GM06990 (cell line): ENCODE results near the gene KCTD19.
"Not testable (repeated sequence)": the region's sequence is repeated elsewhere in the genome, so short reads cannot be mapped to it uniquely, and the experiment has no call there.

ENCODE experiments used
- DNase-seq: peaks from one replicate; pipeline ENCODE4 v3.0.0-alpha.2; 2011; ENCODE audit not compliant: insufficient read length; ENCODE audit errors: extremely low read depth
- H3K27me3 ChIP-seq: replicated peaks from 2 replicates; pipeline ENCODE4 v1.6.0; 2011; ENCODE audit warnings: low read length; ENCODE audit not compliant: control insufficient read depth, insufficient read depth
- H3K36me3 ChIP-seq: 2 replicates; pipeline ENCODE4 v1.5.1; 2011; ENCODE audit warnings: low read length; ENCODE audit not compliant: control insufficient read depth, insufficient read depth
- H3K4me3 ChIP-seq: replicated peaks from 2 replicates; pipeline ENCODE4 v1.5.1; 2011; ENCODE audit warnings: low read depth, mild to moderate bottlenecking, control low read depth, low read length
- TF ChIP-seq, protein P1 (sequence below): IDR thresholded peaks from 2 replicates; pipeline ENCODE4 v1.5.1; 2011; ENCODE audit warnings: low read length, control low read depth, mild to moderate bottlenecking, inconsistent platforms; ENCODE audit not compliant: insufficient read depth, poor library complexity, severe bottlenecking

KCTD19 gene

DNA sequence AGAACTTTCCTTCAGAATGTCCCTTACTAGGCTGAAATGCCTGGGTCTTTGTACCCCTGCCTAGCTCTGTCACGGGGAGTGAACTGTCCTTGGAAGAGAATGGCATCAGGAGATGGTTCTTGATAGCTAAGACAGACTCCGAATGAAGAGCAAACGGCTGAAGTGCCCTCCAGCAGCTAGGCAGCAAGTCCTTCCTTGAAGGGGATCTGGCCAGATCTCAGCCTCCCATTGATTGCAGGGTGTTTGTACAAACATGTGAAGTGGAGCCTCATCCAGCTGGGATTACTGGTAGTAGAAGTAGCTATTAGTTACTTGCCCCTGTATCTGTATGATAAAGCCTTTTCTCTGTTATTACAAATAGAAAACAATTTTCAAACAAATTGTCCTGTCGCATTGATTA, 31.0 kb upstream of the KCTD19 start:
- TF ChIP-seq, protein P1, sequence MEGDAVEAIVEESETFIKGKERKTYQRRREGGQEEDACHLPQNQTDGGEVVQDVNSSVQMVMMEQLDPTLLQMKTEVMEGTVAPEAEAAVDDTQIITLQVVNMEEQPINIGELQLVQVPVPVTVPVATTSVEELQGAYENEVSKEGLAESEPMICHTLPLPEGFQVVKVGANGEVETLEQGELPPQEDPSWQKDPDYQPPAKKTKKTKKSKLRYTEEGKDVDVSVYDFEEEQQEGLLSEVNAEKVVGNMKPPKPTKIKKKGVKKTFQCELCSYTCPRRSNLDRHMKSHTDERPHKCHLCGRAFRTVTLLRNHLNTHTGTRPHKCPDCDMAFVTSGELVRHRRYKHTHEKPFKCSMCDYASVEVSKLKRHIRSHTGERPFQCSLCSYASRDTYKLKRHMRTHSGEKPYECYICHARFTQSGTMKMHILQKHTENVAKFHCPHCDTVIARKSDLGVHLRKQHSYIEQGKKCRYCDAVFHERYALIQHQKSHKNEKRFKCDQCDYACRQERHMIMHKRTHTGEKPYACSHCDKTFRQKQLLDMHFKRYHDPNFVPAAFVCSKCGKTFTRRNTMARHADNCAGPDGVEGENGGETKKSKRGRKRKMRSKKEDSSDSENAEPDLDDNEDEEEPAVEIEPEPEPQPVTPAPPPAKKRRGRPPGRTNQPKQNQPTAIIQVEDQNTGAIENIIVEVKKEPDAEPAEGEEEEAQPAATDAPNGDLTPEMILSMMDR, result no peak
- Histone ChIP-seq H3K4me3 (no peak overlapping the region), H3K27me3 (no peaks in the 10 kb centered on the region), H3K36me3 (no peaks in the 10 kb centered on the region)
- DNase-seq, result no peak

DNA sequence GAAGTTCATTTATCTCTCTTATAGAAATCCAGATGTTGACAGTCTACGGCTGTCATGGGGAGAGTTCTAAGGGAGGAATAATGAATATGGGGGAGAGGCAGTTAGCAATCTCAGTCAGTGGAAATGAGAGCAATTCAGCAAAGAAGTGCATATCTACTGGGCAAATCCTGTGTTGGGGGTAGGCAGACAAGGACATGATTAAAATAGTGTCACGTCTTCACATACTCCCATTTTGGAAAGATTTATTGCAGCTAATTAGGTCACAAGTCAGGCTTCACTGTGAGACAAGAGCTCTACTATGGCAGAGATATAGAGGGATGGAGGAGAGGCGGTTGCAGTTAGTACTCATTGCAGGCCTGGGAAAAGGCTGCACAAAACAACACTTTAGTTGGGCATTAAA, 29.9 kb upstream of the KCTD19 start:
- Histone ChIP-seq H3K4me3 (no peak overlapping the region), H3K27me3 (no peaks in the 10 kb centered on the region), H3K36me3 (no peaks in the 10 kb centered on the region)
- DNase-seq, result no peak
- TF ChIP-seq, protein P1, result no peak

DNA sequence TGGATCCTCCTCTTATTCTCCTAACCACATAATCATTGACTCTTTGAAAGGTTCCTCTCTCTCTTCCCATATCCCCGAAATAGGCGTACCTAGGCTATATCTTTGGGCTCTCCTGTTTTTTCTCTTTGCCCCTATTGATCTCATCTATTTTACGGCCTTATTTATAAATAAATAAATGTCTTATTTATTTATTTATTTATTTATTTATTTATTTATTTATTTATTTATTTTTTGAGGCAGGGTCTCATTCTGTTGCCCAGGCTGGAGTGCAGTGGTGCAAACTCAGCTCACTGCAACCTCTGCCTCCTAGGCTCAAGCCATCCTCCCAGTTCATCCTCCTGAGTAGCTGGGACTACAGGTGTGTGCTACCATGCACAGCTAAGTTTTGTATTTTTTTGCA, 25.9 kb upstream of the KCTD19 start:
- not testable (repeated sequence) for H3K27me3 ChIP-seq, DNase-seq, H3K4me3 ChIP-seq, H3K36me3 ChIP-seq

DNA sequence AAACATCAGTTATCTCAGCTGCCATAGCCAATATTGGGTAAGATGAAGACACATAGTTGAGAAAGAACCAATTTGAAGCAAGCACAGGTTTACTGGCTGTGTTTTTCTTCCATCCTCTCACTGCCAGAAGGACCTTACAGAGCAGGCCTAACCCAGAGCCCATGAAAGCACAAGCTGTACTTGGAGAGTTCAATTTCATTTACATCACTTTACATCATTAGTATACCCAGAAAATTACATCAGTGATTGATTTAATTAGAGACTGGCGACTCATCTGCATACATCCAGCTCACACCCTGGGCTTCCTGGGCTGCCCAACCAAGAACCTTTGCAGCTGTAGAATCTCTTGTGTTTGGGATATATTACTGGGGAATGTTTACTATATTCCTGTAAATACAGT, 23.8 kb upstream of the KCTD19 start:
- no peak overlapping the region for H3K4me3 ChIP-seq
- TF ChIP-seq, protein P1, result no peak
- no peak for DNase-seq

GRCh38 chr16:67349172-67349571, 22.6 kb upstream of the KCTD19 start:
- no peak for DNase-seq
- no peaks in the 10 kb centered on the region for H3K27me3 ChIP-seq

More for the DNA sequence above, 23.8 kb upstream of the KCTD19 start:
- no peaks in the 10 kb centered on the region for H3K36me3 ChIP-seq
- no peaks in the 10 kb centered on the region for H3K27me3 ChIP-seq

DNA sequence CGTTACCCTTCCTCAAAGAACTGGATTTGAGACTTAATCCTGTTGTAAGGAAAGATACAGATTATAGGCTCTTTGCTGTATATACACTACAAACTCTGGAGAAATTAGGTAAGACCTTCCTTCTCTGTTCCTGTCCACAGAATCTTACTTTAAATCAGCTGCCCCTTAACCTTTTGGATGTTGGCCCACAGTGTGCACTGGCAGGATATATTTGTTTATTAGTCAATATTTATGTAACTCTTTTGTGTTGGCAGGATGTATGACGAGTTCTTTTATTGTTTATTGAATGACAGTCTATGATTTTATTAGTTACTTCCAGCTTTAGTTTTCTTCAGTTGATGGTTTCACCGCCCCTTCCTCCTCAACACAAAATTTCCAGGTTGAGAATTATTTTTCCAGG, 19.8 kb upstream of the KCTD19 start:
- DNase-seq, result no peak
- Histone ChIP-seq H3K27me3 (no peaks in the 10 kb centered on the region), H3K4me3 (no peak overlapping the region), H3K36me3 (no peaks in the 10 kb centered on the region)
- TF ChIP-seq, protein P1, result no peak

More at GRCh38 chr16:67349172-67349571, 22.6 kb upstream of the KCTD19 start:
- Histone ChIP-seq H3K4me3 (no peak overlapping the region), H3K36me3 (no peaks in the 10 kb centered on the region)
- TF ChIP-seq, protein P1, result peak; percentile 51
